Heart left ventricle (tissue), 13 donors: ENCODE measurements around the gene GPR148.

Source experiments
- POLR2A ChIP-seq, 2 donors: fragments of 450-650 bp; IDR thresholded peaks; one replicate each; pipeline ENCODE4 v1.6.1; 2017; ENCODE audit warnings: antibody characterized with exemption in 2 of 2, mild to moderate bottlenecking in 2 of 2, moderate library complexity in 2 of 2
- TF ChIP-seq, protein P1 (sequence below), 12 donors: fragments of 200-600 bp; sonication (generic) in 4 of 12; IDR thresholded peaks; one replicate each; pipeline versions ENCODE4 v1.5.0 to v1.8.0; 2018 to 2022; ENCODE audit warnings: antibody characterized with exemption in 12 of 12, mild to moderate bottlenecking in 5 of 12
- donor health status: ischemic (EF 13 %, LVEDD 7.1; RV severe dilation, severe dysfunction).
- donor health status: DM: no; HTN: yes; CAD: no.
- donor health status: DM: no; HTN: no; CAD: no.
- donor health status: ischemic (EF 25% LVEDD 6.9; RV normal size, moderate dysfunction).
- donor health status: ischemic (EF 25% LVEDD 5.7; RV mildly dilated, moderate dysfunction).
- donor health status: ischemic (EF 35%, LVEDD 5.7; RV mildly dilated, moderate dysfunction).
- donor health status: nonischemic (EF 11% LVEDD 7.7; RV severe dilation, severe dysfunction).
- donor health status: DM: yes; HTN: yes; CAD: no.
- donor health status: PGD.
- donor health status: ischemic (EF 29% LVEDD 5.4; RV normal size, mild dysfunction).
- donor health status: nonischemic (EF 23%, LVEDD 6.1; RV moderate dilation, normal function).

GRCh38 chr2:130767408-130767775 lies 38.5 kb downstream of the GPR148 start:
- TF ChIP-seq, protein P1, sequence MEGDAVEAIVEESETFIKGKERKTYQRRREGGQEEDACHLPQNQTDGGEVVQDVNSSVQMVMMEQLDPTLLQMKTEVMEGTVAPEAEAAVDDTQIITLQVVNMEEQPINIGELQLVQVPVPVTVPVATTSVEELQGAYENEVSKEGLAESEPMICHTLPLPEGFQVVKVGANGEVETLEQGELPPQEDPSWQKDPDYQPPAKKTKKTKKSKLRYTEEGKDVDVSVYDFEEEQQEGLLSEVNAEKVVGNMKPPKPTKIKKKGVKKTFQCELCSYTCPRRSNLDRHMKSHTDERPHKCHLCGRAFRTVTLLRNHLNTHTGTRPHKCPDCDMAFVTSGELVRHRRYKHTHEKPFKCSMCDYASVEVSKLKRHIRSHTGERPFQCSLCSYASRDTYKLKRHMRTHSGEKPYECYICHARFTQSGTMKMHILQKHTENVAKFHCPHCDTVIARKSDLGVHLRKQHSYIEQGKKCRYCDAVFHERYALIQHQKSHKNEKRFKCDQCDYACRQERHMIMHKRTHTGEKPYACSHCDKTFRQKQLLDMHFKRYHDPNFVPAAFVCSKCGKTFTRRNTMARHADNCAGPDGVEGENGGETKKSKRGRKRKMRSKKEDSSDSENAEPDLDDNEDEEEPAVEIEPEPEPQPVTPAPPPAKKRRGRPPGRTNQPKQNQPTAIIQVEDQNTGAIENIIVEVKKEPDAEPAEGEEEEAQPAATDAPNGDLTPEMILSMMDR (IDR thresholded peaks at IDR 0.05): no peak
- no peak for TF ChIP-seq POLR2A (IDR thresholded peaks at IDR 0.05)
